ENCODE data around the gene GNPTG. TPM values are rescaled to one million over a fixed set of nuclear protein-coding genes. Genes with fewer than 3 reads are reported as not detected.

GNPTG gene
- total and polyA plus RNA-seq, 2 of the 8 experiments (the other 6 are each of a cell fraction or from before 2014, with no cell fraction given) = 26.2 to 51.2 TPM

GRCh38 chr16:1383556-1383955, 31.8 kb downstream of the GNPTG start:
- Histone ChIP-seq H4K20me1 (replicated peaks in 1 of 2; ENCODE audit: control insufficient read depth in 1 of 2, insufficient read depth in 2 of 2, low read length in 2 of 2) (peaks cover 0 to 3% of the 10 kb centered on the region in 2 experiments), H3K4me3 (ENCODE audit: extremely low read depth in 1 of 4, insufficient read depth in 2 of 4, low read depth in 3 of 4, low read length in 4 of 4) (no peak overlapping the region), H3K9ac (replicated peaks in 1 of 4; ENCODE audit: extremely low read depth in 1 of 4, low read depth in 3 of 4, low read length in 3 of 4) (no peak overlapping the region), H3K23me2 (ENCODE audit: low read depth, low read length) (peaks cover 10% of the 10 kb centered on the region), H3K36me3 (ENCODE audit: control insufficient read depth in 2 of 4, insufficient read depth in 4 of 4, low read length in 3 of 4) (no peaks in the 10 kb centered on the region; a peak in 2 of 8 replicates), H2BK120ac (replicated peaks; ENCODE audit: low read depth, low read length) (no peak overlapping the region), H3K79me1 (ENCODE audit: low read depth, low read length) (no peaks in the 10 kb centered on the region), H3K14ac (ENCODE audit: insufficient read length) (no peak overlapping the region), H2BK5ac (ENCODE audit: low read depth, low read length) (no peak overlapping the region), H2AFZ (ENCODE audit: low read length) (no peak overlapping the region), H3K18ac (ENCODE audit: extremely low read depth, low read length) (no peak overlapping the region), H3K9me3 (ENCODE audit: insufficient read depth in 2 of 2, low read depth in 1 of 2, low read length in 1 of 2) (no peaks in the 10 kb centered on the region), H4K5ac (ENCODE audit: insufficient read length, low read depth, low read length) (no peak overlapping the region), H2BK20ac (ENCODE audit: low read length) (no peak overlapping the region), H2AK5ac (ENCODE audit: low read depth, low read length) (no peak overlapping the region), H4K91ac (replicated peaks; ENCODE audit: insufficient read length, low read length) (no peak overlapping the region), H3K4ac (replicated peaks; ENCODE audit: insufficient read length, low read depth, low read length) (no peak overlapping the region), H3K4me2 (ENCODE audit: insufficient read depth in 1 of 2, low read depth in 2 of 2, low read length in 2 of 2) (no peak overlapping the region), H2BK12ac (ENCODE audit: low read depth, low read length) (no peak overlapping the region), H4K8ac (ENCODE audit: extremely low read depth, insufficient read depth, low read length) (peak overlapping the region; percentile 79; the same call in 1 of the 2 replicates), H2BK15ac (ENCODE audit: low read length) (no peak overlapping the region), H3K27ac (ENCODE audit: low read depth, low read length) (no peak overlapping the region), H3K23ac (ENCODE audit: insufficient read length) (no peak overlapping the region), H3K27me3 (replicated peaks in 1 of 4; ENCODE audit: control insufficient read depth in 3 of 4, extremely low read depth in 1 of 4, insufficient read depth in 3 of 4, low read length in 3 of 4) (no peaks in the 10 kb centered on the region), H3K56ac (replicated peaks; ENCODE audit: insufficient read length, low read depth, low read length) (no peak overlapping the region), H3K4me1 (replicated peaks in 1 of 4; ENCODE audit: control insufficient read depth in 3 of 4, insufficient read depth in 4 of 4, low read length in 3 of 4) (peaks cover 0 to 7% (median 5%) of the 10 kb centered on the region in 4 experiments; a peak in 5 of 7 replicates), H3K79me2 (ENCODE audit: control insufficient read depth in 1 of 2, insufficient read depth in 2 of 2, low read length in 2 of 2) (peaks cover 4 to 5% of the 10 kb centered on the region in 2 experiments; a peak in 2 of 4 replicates)
- 97% methylated on average over 14 of the region's 18 CpGs; no CpG with 5 or more reads in 1 of the 2 experiments for WGBS, 2 experiments (ENCODE audit: extremely low coverage in 1 of 2, insufficient coverage in 1 of 2, insufficient read length in 1 of 2, insufficient replicate concordance in 2 of 2, low coverage in 1 of 2, low lambda C conversion rate in 2 of 2, missing lambda C conversion rate in 1 of 2)
- CTCF ChIA-PET (ENCODE audit: partially characterized antibody) = interaction anchor here (0.6 to 1.7 kb wide), 5 partner anchors 12 to 654 kb away, joined by 3 to 7 read pairs (median 4); no protein-coding TSS in a partner anchor
- FAIRE-seq = no peak
- DNase-seq (ENCODE audit: low read depth in 1 of 2, low spot score in 2 of 2) = no peak
- POLR2A ChIA-PET (ENCODE audit: partially characterized antibody) = interaction anchor here (1.3 kb wide), 1 partner anchor 18 kb away, joined by 3 read pairs; no protein-coding TSS in a partner anchor
- TF ChIP-seq RAD21 (IDR thresholded peaks at IDR 0.05 in 1 of 2, conservative IDR thresholded peaks at IDR 0.05 in 1 of 2; ENCODE audit: low read depth in 2 of 2, low read length in 2 of 2) (no peak), CEBPB (IDR thresholded peaks at IDR 0.05; ENCODE audit: low read depth, low read length) (no peak), MAFK (IDR thresholded peaks at IDR 0.05; ENCODE audit: low read depth, low read length) (no peak), EP300 (IDR thresholded peaks at IDR 0.05; ENCODE audit: borderline replicate concordance in 1 of 2, low read depth in 2 of 2, low read length in 2 of 2) (no peak), GTF2F1 (IDR thresholded peaks at IDR 0.05; ENCODE audit: borderline replicate concordance, low read depth, low read length) (no peak), CREB1 (IDR thresholded peaks at IDR 0.05) (no peak)
